IgD-negative memory B cell (primary cell): Measurements from ENCODE around the gene SLC26A11. TPM values are rescaled to one million over a fixed set of nuclear protein-coding genes. Genes with fewer than 3 reads are reported as not detected.

Source experiments
- H3K27ac Mint-ChIP-seq, 3 donors: one replicate each; pipeline ENCODE4 v1.8.0; 2020 to 2022; ENCODE audit warnings: mild to moderate bottlenecking in 3 of 3, mixed read lengths in 3 of 3, moderate library complexity in 1 of 3
- H3K27me3 Mint-ChIP-seq: one replicate; pipeline ENCODE4 v1.8.0; 2021; ENCODE audit warnings: mixed read lengths
- H3K36me3 Mint-ChIP-seq: one replicate; pipeline ENCODE4 v1.8.0; 2020; ENCODE audit warnings: mild to moderate bottlenecking, mixed read lengths
- H3K4me1 Mint-ChIP-seq, 3 donors: one replicate each; pipeline ENCODE4 v1.8.0; 2020 to 2022; ENCODE audit warnings: mixed read lengths in 3 of 3, mild to moderate bottlenecking in 1 of 3
- H3K4me3 Mint-ChIP-seq, 4 donors: one replicate each; pipeline ENCODE4 v1.8.0; 2020 to 2022; ENCODE audit warnings: mild to moderate bottlenecking in 4 of 4, mixed read lengths in 4 of 4, moderate library complexity in 3 of 4
- H3K9me3 Mint-ChIP-seq, 3 donors: one replicate each; pipeline ENCODE4 v1.8.0; 2020 to 2021; ENCODE audit warnings: mixed read lengths in 3 of 3, mild to moderate bottlenecking in 1 of 3
- polyA plus RNA-seq: library from polyadenylated mRNA; unstranded; fragments of 300-500 nt; fragmentation: Illumina TruSeq; gene quantifications from one replicate; pipeline ENCODE4 v1.2.3, GENCODE V29; 2021

SLC26A11 gene
- polyA plus RNA-seq, 1 donor from 2014 or later: 2.7 TPM

- no peak overlapping the region for H3K4me3 Mint-ChIP-seq
- no peak overlapping the region for H3K27ac Mint-ChIP-seq
- no peaks in the 10 kb centered on the region for H3K9me3 Mint-ChIP-seq
- peaks cover 2% of the 10 kb centered on the region for H3K36me3 Mint-ChIP-seq
- H3K4me1 Mint-ChIP-seq: peaks cover 0 to 14% (median 10%) of the 10 kb centered on the region in 3 donors
- no peaks in the 10 kb centered on the region for H3K27me3 Mint-ChIP-seq
These were observed 59.7 kb downstream of the SLC26A11 start for GRCh38 chr17:80279895-80280294.

GRCh38 chr17:80281516-80281915 lies 61.3 kb downstream of the SLC26A11 start:
- H3K27me3 Mint-ChIP-seq: no peaks in the 10 kb centered on the region
- H3K4me3 Mint-ChIP-seq: peak overlapping the region in 1 of 4 donors; percentile 8
- peaks cover 0 to 9% (median 8%) of the 10 kb centered on the region in 3 donors for H3K4me1 Mint-ChIP-seq
- no peaks in the 10 kb centered on the region for H3K9me3 Mint-ChIP-seq
- H3K27ac Mint-ChIP-seq: no peak overlapping the region
- peaks cover 2% of the 10 kb centered on the region for H3K36me3 Mint-ChIP-seq

GRCh38 chr17:80283116-80283852 lies 63.1 kb downstream of the SLC26A11 start:
- H3K27ac Mint-ChIP-seq: peak overlapping the region in 2 of 3 donors; percentile 32 to 53
- H3K4me1 Mint-ChIP-seq: peaks cover 0 to 8% (median 8%) of the 10 kb centered on the region in 3 donors
- no peaks in the 10 kb centered on the region for H3K9me3 Mint-ChIP-seq
- H3K27me3 Mint-ChIP-seq: no peaks in the 10 kb centered on the region
- no peak overlapping the region for H3K4me3 Mint-ChIP-seq
- H3K36me3 Mint-ChIP-seq: peaks cover 2% of the 10 kb centered on the region

- Mint-ChIP-seq H3K9me3 (no peaks in the 10 kb centered on the region), H3K4me3 (no peak overlapping the region), H3K27ac (peak overlapping the region in 1 of 3 donors; percentile 63), H3K27me3 (no peaks in the 10 kb centered on the region), H3K36me3 (peaks cover 3% of the 10 kb centered on the region), H3K4me1 (peaks cover 0 to 10% (median 8%) of the 10 kb centered on the region in 3 donors)
These were observed 64.4 kb downstream of the SLC26A11 start for GRCh38 chr17:80284631-80285030.

- Mint-ChIP-seq H3K4me3 (no peak overlapping the region), H3K4me1 (peaks cover 0 to 10% (median 6%) of the 10 kb centered on the region in 3 donors), H3K36me3 (peaks cover 2% of the 10 kb centered on the region), H3K27ac (no peak overlapping the region), H3K27me3 (no peaks in the 10 kb centered on the region), H3K9me3 (no peaks in the 10 kb centered on the region)
These were observed 65.2 kb downstream of the SLC26A11 start for GRCh38 chr17:80285237-80285920.

GRCh38 chr17:80286638-80286960 lies 66.4 kb downstream of the SLC26A11 start:
- Mint-ChIP-seq H3K27me3 (no peaks in the 10 kb centered on the region), H3K4me3 (no peak overlapping the region), H3K9me3 (no peaks in the 10 kb centered on the region), H3K4me1 (peaks cover 0 to 7% (median 6%) of the 10 kb centered on the region in 3 donors), H3K27ac (no peak overlapping the region), H3K36me3 (peaks cover 2% of the 10 kb centered on the region)

- Mint-ChIP-seq H3K9me3 (no peaks in the 10 kb centered on the region), H3K4me3 (no peak overlapping the region), H3K4me1 (peaks cover 0 to 7% (median 6%) of the 10 kb centered on the region in 3 donors), H3K36me3 (peaks cover 2% of the 10 kb centered on the region), H3K27me3 (no peaks in the 10 kb centered on the region), H3K27ac (peak overlapping the region in 2 of 3 donors; percentile 31 to 59)
These were observed 66.8 kb downstream of the SLC26A11 start for GRCh38 chr17:80287038-80287437.

GRCh38 chr17:80287806-80288567 lies 67.8 kb downstream of the SLC26A11 start:
- Mint-ChIP-seq H3K27me3 (no peaks in the 10 kb centered on the region), H3K36me3 (peaks cover 2% of the 10 kb centered on the region), H3K27ac (peak overlapping the region in 1 of 3 donors; percentile 59), H3K4me1 (peaks cover 0 to 5% (median 4%) of the 10 kb centered on the region in 3 donors), H3K9me3 (no peaks in the 10 kb centered on the region), H3K4me3 (no peak overlapping the region)

- H3K4me1 Mint-ChIP-seq: peaks cover under 1 to 4% (median 3%) of the 10 kb centered on the region in 3 donors
- H3K4me3 Mint-ChIP-seq: no peak overlapping the region
- no peaks in the 10 kb centered on the region for H3K27me3 Mint-ChIP-seq
- H3K9me3 Mint-ChIP-seq: no peaks in the 10 kb centered on the region
- no peak overlapping the region for H3K27ac Mint-ChIP-seq
- peaks cover 2% of the 10 kb centered on the region for H3K36me3 Mint-ChIP-seq
These were observed 69.4 kb downstream of the SLC26A11 start for GRCh38 chr17:80289616-80290015.

- Mint-ChIP-seq H3K4me3 (no peak overlapping the region), H3K27ac (peak overlapping the region in 1 of 3 donors; percentile 53), H3K9me3 (no peaks in the 10 kb centered on the region), H3K4me1 (peaks cover 0 to 4% (median 2%) of the 10 kb centered on the region in 3 donors), H3K27me3 (no peaks in the 10 kb centered on the region), H3K36me3 (peaks cover 2% of the 10 kb centered on the region)
These were observed 69.9 kb downstream of the SLC26A11 start for GRCh38 chr17:80290156-80290555.

- peaks cover 2% of the 10 kb centered on the region for H3K36me3 Mint-ChIP-seq
- no peak overlapping the region for H3K4me3 Mint-ChIP-seq
- H3K4me1 Mint-ChIP-seq: peaks cover 0 to 4% (median 2%) of the 10 kb centered on the region in 3 donors
- no peaks in the 10 kb centered on the region for H3K9me3 Mint-ChIP-seq
- no peaks in the 10 kb centered on the region for H3K27me3 Mint-ChIP-seq
- H3K27ac Mint-ChIP-seq: no peak overlapping the region
These were observed 71.0 kb downstream of the SLC26A11 start for GRCh38 chr17:80291260-80291659.

GRCh38 chr17:80291691-80292487 lies 71.7 kb downstream of the SLC26A11 start:
- Mint-ChIP-seq H3K4me1 (peaks cover 0 to 4% (median 2%) of the 10 kb centered on the region in 3 donors), H3K36me3 (peaks cover 2% of the 10 kb centered on the region), H3K27ac (no peak overlapping the region), H3K27me3 (no peaks in the 10 kb centered on the region), H3K9me3 (no peaks in the 10 kb centered on the region), H3K4me3 (no peak overlapping the region)

GRCh38 chr17:80292521-80292971 lies 72.3 kb downstream of the SLC26A11 start:
- H3K4me1 Mint-ChIP-seq: peaks cover 0 to 4% (median 2%) of the 10 kb centered on the region in 3 donors
- H3K36me3 Mint-ChIP-seq: peaks cover 2% of the 10 kb centered on the region
- H3K9me3 Mint-ChIP-seq: no peaks in the 10 kb centered on the region
- no peak overlapping the region for H3K4me3 Mint-ChIP-seq
- no peaks in the 10 kb centered on the region for H3K27me3 Mint-ChIP-seq
- H3K27ac Mint-ChIP-seq: no peak overlapping the region

GRCh38 chr17:80294210-80294609 lies 74.0 kb downstream of the SLC26A11 start:
- Mint-ChIP-seq H3K4me1 (peaks cover 0 to 4% (median 2%) of the 10 kb centered on the region in 3 donors), H3K9me3 (no peaks in the 10 kb centered on the region), H3K36me3 (peaks cover 7% of the 10 kb centered on the region), H3K4me3 (no peak overlapping the region), H3K27ac (peak overlapping the region in 2 of 3 donors; percentile 31 to 50), H3K27me3 (no peaks in the 10 kb centered on the region)
